Stimulated activated CD4-positive, alpha-beta T cell treated with anti-CD3 and anti-CD28 coated beads, Interleukin-2, amount 100 ng/mL, for 48 hours (primary cell): ENCODE data around the gene LRP2.
"Not testable (repeated sequence)": the region's sequence is repeated elsewhere in the genome, so short reads cannot be mapped to it uniquely, and the experiment has no call there.

ENCODE experiments used
- DNase-seq, 2 donors: peaks; one replicate each; pipeline ENCODE4 v3.0.0-alpha.2; 2020

The LRP2 gene

DNA sequence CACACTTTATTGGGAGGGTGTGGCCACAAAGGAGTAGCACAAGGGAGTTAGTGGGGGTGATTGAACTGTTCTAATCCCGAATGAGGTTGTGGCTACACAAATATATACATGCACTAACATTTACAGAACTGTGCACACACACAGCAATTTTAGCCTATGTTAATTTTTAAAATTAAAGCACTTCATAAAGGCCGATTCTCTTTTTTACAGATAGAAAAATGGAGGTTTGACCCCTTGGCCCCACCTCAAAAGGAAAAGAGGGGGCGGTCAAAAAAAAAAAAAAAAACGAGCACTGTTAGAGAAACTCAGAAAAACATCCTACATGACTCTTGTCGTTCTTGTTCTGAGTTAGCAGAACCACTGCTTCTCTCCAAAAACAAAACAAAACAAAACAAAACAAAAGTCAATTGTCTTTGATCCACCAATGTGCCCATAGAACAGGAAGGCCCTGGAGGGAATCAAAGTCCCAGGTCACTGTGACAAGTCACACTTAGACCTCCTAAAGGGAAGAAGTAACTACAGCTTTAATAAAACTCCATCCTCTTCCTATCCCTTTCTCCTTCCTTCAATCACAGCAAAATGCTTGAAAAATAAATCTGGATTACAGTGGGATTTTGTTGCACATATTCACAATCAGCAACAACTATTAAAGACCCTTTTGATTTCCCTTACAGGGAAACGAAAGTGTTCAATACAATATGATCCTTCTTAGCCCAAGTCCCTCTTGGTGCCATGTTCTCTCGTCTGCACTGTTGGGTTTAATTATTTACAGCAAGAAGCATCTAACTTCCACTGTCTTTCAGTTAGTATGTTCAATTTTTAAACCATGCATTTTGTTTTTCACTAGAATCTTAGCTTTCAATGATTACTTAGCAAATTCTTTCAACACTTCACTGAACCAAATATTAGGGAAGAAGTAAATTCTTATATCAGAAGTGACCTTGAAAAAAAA is 16.6 kb downstream of the LRP2 start:
- no peak for DNase-seq

DNA sequence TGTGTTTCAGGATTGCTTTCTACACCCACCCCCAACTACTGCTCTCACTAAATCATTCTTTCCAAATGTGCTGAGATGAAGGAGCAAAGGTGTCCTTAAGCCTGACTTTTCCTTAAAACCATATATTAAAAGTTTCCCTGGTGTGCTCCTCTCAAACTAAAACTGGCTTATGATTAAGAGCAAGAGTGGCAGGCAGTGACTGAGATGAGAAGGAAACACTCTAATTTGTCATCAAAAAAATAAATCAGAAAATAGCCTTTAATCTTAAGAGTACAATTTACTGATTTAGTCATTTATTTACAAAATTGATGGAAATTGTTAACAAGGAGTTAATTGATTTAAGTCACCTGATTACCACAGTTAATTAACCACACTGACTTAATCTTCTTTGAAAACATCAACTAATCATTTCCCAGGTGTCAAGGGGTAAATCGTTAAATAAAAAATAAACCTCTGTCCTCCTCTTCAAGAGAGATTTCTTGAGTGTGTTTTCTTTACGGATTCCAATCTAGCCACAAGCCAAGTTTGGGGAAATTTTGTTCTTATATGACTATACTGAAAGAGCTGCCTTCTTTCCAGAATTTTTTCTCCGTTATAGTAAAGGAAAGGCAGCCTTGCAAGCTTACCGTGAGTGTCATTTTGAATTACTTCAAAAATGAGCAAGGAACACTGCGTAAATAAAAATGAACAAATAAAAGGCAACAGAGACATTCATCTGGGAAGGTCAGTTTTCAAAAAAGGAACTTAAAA is 17.4 kb downstream of the LRP2 start:
- DNase-seq = no peak

DNA sequence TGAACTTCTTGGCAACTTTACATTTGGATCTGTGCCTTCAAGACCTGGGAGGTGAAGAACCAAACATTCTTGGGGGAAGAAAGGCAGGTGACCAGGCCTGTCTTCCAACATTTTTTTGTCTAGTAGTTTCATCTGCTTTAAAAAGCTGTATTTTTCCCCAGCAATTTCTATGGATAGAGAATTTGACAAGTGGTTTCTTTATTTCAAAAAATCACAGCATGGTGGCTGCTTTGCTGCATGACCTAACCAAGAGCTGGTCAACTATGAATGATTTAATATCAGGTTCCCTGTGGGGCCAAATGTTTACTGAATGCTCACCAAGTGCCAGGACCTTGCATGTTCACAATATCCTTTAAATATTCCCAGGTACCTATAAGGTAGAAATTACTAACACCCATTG is 19.1 kb downstream of the LRP2 start:
- DNase-seq = no peak

DNA sequence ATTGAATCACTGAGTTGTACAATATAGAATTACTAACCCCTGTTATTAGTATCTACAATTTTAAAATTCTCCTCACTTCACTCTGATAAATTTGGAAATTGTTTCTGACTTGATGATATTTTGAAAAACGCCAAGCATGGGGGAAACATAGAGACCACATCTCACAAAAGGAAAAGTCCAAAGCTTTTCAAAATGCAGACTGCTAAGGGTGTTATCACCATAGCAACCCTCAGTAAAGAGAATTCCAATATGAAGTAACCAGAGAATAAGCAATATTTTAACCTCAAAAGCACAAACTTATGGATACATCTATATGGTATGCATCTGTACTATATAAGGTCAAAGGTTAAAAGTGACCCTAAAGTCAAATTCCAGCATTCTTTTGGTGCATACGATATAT is 22.7 kb downstream of the LRP2 start:
- no peak for DNase-seq

DNA sequence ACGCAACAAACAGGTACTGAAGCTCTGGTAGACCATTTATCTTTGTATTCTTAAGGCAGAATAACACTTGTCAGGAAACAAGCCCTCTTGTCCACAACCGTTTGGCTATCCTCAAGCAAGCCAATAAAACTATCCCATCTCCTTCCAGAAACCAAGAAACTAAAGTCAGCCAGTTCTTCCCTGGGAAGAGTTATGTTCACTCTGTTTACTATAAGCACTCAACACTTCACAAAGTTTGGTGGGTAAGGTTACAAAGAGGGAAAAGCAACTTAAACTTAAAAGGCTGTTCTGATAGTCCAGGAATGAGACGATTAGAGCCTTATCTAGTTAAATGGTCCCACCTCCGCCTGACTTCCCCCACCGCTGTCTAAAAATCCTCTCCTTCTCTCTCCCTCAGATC is 25.6 kb downstream of the LRP2 start:
- no peak for DNase-seq

DNA sequence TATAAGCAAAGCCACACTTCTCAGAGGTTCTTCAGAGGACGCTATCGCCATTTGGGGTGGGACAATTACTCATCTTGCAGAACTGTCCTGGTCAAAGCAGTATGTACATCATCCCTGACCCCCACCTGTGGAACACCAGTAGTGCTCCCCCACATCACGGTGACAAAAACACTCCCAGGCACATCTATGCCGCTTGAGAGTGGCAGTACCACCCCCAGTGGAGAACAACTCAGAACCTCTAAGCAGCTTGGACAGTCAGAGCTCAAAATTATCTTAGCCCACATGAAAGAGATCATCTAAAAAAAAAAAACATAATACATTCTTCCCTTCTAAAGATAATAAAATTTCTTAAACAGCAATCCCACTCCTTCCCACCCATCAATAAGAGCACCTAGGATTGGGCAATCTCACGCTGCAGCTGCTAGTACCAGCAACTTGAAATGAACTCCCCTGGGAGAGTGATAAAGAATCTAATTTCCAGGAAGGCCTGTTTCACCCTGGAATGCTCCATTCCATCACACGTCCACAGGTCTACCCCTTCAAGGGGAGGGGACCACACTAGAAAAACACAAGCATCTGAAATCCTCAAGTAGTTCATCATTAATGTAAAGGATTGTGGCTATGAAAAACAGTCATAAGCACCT is 31.7 kb downstream of the LRP2 start:
- DNase-seq = no peak

DNA sequence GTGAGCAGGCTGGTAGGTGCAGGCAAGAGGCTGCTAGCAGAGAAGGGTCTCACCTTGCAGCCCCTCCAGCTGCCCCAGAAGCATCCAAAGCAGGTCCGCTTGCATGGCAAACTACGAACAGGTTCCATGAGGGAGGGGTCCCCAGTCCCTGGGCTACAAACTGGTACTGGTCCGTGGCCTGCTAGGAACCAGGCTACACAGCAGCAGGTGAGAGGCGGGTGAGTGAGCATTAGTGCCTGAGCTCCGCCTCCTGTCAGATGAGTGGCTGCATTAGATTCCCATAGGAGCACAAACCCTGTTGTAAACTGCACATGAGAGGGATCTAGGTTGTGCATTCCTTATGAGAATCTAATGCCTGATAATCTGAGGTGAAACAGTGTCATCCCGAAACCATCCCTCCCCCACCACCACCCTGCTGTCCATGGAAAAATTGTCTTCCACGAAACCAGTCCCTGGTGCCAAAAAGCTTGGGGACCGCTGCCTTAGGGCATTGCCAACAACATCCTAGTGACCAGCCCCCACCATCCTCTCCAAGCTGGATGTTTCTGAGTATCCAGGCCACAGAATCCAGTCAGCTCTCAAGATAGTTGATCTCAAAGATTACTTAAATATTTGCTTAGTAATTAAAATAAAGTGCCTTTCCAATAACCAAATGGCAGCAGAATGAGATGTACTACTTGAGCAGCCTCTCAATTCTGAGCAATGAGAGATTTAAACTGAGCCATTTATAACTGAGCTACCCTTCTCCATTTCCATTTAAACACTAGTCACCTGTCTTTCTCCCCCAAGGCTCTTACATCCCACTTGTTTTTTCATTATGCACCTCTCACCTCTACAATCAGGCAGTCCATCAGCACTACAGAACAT is 32.4 kb downstream of the LRP2 start:
- DNase-seq = no peak

DNA sequence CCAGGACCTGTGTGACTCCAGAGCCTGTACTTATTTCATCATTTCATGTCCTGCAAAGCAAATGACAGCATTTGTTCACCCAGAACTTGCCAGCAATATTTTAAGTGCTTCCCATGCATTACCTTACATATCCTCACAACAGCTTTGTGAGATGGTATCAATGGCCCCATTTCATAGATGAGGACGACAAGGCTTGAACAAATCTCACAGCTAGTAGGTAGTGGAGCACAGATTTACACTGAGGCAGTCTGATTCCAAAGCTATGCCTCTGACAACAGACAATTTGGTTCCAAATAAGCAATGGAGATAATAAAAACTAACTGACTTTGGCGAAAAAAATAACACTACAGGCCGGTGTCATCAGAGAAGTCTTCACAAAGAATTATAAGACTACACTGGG is 33.5 kb downstream of the LRP2 start:
- no peak for DNase-seq

DNA sequence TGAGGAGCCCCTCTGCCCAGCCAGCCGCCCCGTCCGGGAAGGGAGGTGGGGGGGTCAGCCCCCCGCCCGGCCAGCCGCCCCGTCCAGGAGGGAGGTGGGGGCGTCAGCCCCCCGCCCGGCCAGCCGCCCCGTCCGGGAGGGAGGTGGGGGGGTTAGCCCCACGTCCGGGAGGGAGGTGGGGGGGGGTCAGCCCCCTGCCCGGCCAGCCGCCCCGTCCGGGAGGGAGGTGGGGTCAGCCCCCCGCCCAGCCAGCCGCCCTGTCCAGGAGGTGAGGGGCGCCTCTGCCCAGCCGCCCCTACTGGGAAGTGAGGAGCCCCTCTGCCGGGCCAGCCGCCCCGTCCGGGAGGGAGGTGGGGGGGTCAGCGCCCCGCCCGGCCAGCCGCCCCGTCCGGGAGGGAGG is 34.5 kb downstream of the LRP2 start:
- DNase-seq = not testable (repeated sequence)

DNA sequence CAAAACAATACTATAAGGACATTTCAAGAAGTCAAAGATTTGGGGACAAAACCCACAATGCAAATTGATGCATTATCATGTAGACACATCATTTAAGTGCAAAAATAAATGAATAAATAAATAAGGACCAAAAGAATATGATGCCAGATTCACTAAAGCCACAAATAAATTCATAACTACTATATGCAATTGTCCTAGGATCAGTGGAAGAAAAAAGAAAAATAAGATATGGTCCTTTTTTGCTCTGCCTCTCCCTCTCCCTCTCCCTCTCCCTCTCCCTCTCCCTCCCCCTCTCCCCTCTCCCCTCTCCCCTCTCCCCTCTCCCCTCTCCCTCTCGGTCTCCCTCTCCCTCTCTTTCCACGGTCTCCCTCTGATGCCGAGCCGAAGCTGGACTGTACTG is 36.4 kb downstream of the LRP2 start:
- DNase-seq = not testable (repeated sequence)

DNA sequence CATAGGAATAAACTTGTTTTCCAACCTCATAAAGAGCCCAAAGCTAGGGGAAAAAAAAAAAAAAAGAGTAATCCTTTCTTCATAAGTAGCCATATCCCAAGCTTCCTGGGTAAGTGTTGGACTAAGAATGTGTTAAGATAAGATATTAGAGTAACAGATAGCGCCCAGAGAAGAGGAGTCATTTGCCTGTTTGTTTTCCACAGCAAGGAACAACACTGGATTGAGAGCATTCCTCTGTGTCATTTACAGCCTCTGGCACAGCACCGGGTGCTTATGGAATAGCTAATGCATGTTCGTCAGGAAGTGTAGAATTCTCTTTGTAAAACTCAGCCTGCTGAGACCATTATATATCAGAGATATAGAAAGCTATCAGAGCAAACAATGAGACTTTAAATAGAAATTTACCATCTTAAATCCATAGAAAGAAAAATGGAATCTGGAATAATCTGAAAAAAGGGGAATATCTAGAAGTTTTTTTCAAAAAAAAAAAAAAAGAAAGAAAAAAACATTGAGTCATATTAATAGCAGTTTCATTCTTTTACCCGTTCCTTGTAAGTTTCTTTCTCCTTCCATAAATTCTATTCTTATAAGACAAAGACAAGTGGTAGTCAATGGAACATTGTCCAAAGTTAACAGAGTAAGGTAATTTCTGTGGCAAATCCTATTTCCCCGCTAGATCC is 37.6 kb downstream of the LRP2 start:
- DNase-seq = no peak

DNA sequence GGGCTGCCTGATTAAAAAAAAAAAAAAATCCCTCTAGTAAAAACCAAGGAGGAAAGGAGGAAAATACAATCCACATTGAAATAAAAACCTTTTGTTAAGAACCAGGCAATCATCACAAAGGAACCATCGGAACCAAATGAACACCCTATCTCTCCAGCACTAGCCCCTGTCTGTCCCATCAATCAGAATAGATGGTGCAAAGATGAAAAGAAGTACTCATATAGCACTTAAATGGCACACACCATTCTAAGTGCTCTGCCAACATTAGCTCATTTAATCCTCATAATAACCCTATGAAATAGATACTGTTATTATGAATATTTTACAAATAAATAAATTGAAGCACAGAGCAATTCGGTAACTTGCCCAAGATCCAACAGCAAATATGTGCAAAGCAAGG is 38.5 kb downstream of the LRP2 start:
- no peak for DNase-seq

DNA sequence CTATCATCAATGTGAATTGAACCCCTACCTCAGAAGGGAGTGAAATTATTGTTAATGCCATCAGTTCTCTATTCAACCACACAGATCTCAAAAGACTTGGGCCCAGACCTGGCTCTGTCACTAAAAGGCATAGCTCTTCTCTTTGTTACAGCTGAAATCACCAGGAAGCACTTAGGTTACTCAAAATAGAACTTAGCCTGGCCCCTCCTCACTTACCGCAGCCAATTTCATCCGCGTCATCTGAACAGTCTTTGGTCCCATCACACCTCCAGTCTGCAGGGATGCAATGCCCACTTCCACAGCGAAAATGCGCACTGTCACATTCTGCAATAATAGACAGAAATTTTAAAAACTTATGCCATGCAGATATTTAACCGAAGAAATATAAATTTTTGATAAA is 41.8 kb downstream of the LRP2 start:
- no peak for DNase-seq

DNA sequence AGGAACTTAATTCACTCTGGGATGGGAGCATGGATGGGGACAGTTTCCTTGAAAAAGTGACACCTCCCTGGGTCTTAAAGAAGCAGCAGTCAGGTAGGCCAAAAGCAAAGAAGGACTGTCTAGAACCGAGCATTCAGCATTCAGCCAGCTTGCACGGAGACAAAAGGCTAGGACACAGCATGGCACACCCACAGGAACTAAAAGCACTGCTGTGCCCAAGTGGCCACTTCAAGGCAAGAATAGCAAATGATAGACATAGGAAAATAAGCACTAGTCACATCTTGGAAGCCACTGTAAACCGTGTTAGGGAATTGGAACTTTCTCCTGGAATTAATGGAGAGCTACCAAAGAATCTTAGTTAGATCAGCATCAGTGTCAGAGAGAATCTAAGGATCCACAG is 47.0 kb downstream of the LRP2 start:
- DNase-seq = no peak

DNA sequence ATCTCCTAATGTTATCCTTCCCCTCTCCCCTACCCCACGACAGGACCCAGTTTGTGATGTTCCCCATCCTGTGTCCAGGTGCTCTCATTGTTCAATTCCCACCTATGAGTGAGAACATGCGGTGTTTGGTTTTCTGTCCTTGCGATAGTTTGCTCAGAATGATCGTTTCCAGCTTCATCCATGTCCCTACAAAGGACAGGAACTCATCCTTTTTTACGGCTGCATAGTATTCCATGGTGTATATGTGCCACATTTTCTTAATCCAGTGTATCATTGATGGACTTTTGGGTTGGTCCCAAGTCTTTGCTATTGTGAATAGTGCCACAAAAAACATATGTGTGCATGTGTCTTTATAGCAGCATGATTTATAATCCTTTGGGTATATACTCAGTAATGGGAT is 54.0 kb downstream of the LRP2 start:
- DNase-seq = not testable (repeated sequence)

DNA sequence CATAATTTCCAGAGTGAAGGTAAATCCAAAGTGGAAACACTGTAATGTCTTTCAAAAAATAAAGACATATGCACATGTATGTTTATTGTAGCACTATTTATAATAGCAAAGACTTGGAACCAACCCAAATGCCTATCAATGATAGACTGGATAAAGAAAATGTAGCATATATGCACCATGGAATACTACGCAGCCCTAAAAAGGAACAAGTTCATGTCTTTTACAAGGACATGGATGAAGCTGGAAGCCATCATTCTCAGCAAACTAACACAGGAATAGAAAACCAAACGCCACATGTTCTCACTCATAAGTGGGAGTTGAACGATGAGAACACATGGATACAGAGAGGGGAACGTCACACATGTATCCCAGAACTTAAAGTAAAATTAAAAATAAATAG is 57.6 kb downstream of the LRP2 start:
- not testable (repeated sequence) for DNase-seq

DNA sequence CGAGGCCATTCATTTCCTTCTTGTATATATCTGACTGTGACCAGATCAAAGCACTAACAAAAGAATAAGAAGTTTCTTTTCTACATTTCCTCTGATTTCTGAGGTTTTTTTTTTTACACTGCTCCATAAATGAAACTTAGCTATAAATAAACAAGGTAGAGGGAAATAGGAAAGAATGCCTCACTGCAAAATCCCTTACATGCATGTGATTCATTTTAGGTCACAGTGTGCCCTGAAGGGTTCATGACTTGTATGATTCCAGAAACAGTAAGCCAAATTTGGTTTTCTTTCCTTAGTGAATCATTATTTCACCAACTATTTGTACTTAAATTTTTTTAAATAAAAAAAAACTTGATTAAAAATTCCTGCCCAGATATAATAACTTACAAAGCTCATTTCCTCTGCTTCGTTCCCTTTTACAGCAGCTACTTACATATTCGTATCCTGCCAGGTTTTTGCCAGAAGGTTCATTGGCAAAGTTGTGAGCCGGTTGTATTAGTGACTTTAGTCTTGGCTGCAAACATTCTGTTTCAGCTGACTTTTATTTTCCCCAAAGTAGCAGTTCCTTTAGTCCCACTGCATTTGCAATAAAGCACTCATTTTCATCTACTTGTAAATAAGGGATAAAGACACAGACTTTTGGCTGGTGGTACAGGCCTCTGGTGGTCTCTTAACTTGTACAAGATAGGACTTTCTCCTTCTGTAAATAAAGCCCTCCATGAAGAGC is 58.6 kb downstream of the LRP2 start:
- DNase-seq = no peak

DNA sequence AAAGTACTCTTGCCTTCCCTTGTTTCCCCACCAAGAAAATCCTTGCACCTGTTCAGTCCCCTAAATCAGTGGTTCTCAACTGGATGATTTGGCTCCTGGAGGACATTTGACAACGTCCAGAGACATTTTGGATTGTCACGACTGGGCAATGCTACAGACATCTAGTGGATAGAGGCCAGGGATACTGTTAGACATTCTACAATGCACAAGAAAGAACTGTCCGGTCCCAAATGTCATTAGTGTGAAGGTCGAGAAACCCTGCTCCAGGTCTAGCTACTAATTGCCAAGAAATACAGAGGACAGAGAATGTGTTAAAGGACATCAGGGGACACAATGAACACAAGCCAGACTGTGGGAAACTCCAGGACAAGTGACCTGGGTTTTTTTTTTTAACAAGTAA is 60.0 kb downstream of the LRP2 start:
- DNase-seq = no peak

DNA sequence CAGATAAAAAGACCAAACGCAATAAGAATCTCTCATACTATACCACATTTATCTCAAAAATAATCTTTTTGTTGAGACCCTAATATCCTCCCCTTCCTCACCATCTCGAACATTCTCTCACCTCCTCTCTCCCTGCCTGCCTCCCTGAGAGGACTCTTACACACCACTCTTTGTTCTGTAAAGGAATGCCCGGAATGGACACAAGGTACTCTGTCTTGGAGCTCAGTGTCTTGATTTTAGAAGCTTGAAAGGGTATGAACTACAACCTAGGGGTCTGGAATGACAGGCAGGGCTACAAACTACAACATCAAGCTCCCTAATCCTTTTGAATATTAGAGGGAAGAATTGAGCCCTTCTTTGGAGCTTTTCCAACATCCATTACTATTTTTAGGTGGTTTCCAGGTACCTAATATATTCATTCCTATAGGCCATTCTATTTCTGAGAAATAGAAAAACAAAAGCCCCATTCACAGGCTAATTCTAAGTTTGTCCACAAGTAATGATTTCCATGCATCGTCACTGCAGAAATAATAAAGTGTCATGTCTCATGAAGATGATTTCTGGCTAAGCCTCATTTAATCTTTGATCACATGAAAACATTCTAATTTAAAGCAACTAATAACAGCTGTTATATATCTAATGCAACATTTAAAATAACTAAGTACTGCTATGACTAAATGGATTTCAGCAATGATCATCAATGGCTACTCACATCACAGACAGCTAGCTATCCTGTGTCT is 60.6 kb downstream of the LRP2 start:
- no peak for DNase-seq
